ENCODE measurements around the gene TAS2R20. TPM values are rescaled to one million over a fixed set of nuclear protein-coding genes. Genes with fewer than 3 reads are reported as not detected.

The TAS2R20 gene
- total RNA-seq, 1 experiment from 2014 or later, result 0.11 TPM

DNA sequence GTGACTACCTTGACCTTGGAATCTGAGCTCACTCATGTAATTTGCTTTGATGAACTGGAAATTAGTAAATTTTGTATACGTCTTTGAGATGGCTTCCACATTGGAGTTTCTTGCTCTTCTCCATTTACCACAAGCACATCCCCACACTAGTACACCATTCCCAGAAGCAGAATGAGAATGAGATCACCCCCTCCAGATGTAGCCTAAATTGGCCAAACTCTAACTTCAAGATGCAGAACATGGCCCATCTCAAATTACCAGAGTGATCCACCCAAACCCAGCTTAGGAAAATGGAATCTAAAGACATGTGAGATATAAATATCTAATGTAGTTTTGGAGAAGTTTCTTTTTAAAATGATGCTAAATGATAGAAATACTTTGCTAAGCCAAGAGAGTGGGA is 9.5 kb upstream of the TAS2R20 start:
- ChIA-PET CTCF (no interaction called here), POLR2A (ENCODE audit: unreplicated experiment) (no interaction called here)
- DNase-seq (no peak), ATAC-seq (no peak)
- H3K4me2 ChIP-seq (ENCODE audit: low read length), result no peak overlapping the region
- H3F3A ChIP-seq (ENCODE audit: low read length, unreplicated experiment), result no peaks in the 10 kb centered on the region
- intact Hi-C loops (cut with micrococcal nuclease), result no loop called here
- no peak overlapping the region for H2AFZ ChIP-seq (ENCODE audit: low read length)
- H4K20me1 ChIP-seq (ENCODE audit: low read length), result no peaks in the 10 kb centered on the region
- no peaks in the 10 kb centered on the region for H3K36me3 ChIP-seq (ENCODE audit: low read depth, low read length)
- H3K4me3 ChIP-seq (ENCODE audit: low read length), result no peak overlapping the region
- H3K9ac ChIP-seq (ENCODE audit: low read length), result no peak overlapping the region
- no peaks in the 10 kb centered on the region for H3K4me1 ChIP-seq (ENCODE audit: insufficient read depth, low read length)
- TF ChIP-seq, protein P1, sequence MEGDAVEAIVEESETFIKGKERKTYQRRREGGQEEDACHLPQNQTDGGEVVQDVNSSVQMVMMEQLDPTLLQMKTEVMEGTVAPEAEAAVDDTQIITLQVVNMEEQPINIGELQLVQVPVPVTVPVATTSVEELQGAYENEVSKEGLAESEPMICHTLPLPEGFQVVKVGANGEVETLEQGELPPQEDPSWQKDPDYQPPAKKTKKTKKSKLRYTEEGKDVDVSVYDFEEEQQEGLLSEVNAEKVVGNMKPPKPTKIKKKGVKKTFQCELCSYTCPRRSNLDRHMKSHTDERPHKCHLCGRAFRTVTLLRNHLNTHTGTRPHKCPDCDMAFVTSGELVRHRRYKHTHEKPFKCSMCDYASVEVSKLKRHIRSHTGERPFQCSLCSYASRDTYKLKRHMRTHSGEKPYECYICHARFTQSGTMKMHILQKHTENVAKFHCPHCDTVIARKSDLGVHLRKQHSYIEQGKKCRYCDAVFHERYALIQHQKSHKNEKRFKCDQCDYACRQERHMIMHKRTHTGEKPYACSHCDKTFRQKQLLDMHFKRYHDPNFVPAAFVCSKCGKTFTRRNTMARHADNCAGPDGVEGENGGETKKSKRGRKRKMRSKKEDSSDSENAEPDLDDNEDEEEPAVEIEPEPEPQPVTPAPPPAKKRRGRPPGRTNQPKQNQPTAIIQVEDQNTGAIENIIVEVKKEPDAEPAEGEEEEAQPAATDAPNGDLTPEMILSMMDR (conservative IDR thresholded peaks at IDR 0.05; ENCODE audit: low read depth, low read length), result no peak
- TF ChIP-seq EZH2phosphoT487 (IDR thresholded peaks at IDR 0.05; ENCODE audit: borderline replicate concordance, low read length), result no peak
- TF ChIP-seq EZH2 (IDR thresholded peaks at IDR 0.05; ENCODE audit: low read length, unreplicated experiment), result no peak
- BruUV-seq (replicated peaks), result no TSS peak
- H3K27ac ChIP-seq (ENCODE audit: low read length), result no peak overlapping the region
- H3K27me3 ChIP-seq (ENCODE audit: low read length), result no peaks in the 10 kb centered on the region
- H3K9me2 ChIP-seq (replicated peaks; ENCODE audit: low read length), result no peaks in the 10 kb centered on the region
- H3K79me2 ChIP-seq (ENCODE audit: low read length), result no peaks in the 10 kb centered on the region
- H3K9me3 ChIP-seq (ENCODE audit: low read length), result no peaks in the 10 kb centered on the region

DNA sequence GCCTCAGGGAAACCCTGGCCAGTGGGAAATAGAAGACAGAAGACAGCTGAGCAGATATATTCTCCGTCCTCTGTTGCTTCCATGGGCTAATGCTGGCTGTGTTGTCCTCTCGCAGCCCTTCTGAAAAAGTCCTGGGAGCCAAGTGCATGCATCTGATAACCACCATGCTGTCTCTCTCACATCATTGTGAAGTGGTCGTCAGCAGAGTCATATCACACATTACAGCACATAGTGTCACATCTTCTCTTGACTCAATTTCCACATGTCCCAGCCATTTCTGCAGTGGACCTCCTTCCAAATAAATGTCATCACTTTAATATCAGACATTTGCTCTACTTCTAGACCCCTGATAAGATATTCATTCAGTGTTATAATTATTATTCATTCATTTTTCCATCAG is 3.8 kb downstream of the TAS2R20 start:
- Histone ChIP-seq H3K4me2 (ENCODE audit: low read length) (no peak overlapping the region), H3K36me3 (ENCODE audit: low read depth, low read length) (peaks cover 7% of the 10 kb centered on the region; the same call in 1 of the 2 replicates), H3K9ac (ENCODE audit: low read length) (no peak overlapping the region), H3K9me3 (ENCODE audit: low read length) (no peaks in the 10 kb centered on the region), H4K20me1 (ENCODE audit: low read length) (no peaks in the 10 kb centered on the region), H3F3A (ENCODE audit: low read length, unreplicated experiment) (no peaks in the 10 kb centered on the region), H3K27ac (ENCODE audit: low read length) (no peak overlapping the region), H2AFZ (ENCODE audit: low read length) (no peak overlapping the region), H3K79me2 (ENCODE audit: low read length) (no peaks in the 10 kb centered on the region), H3K4me1 (ENCODE audit: insufficient read depth, low read length) (no peaks in the 10 kb centered on the region), H3K9me2 (replicated peaks; ENCODE audit: low read length) (no peaks in the 10 kb centered on the region), H3K4me3 (ENCODE audit: low read length) (no peak overlapping the region), H3K27me3 (ENCODE audit: low read length) (no peaks in the 10 kb centered on the region)
- ATAC-seq (no peak), DNase-seq (no peak)
- BruUV-seq (replicated peaks), result no TSS peak
- CTCF ChIA-PET, result no interaction called here
- TF ChIP-seq, protein P1 (conservative IDR thresholded peaks at IDR 0.05; ENCODE audit: low read depth, low read length), result no peak
- TF ChIP-seq EZH2 (IDR thresholded peaks at IDR 0.05; ENCODE audit: low read length, unreplicated experiment), result no peak
- no peak for TF ChIP-seq EZH2phosphoT487 (IDR thresholded peaks at IDR 0.05; ENCODE audit: borderline replicate concordance, low read length)
- intact Hi-C loops (cut with micrococcal nuclease), result no loop called here
- POLR2A ChIA-PET (ENCODE audit: unreplicated experiment), result no interaction called here

DNA sequence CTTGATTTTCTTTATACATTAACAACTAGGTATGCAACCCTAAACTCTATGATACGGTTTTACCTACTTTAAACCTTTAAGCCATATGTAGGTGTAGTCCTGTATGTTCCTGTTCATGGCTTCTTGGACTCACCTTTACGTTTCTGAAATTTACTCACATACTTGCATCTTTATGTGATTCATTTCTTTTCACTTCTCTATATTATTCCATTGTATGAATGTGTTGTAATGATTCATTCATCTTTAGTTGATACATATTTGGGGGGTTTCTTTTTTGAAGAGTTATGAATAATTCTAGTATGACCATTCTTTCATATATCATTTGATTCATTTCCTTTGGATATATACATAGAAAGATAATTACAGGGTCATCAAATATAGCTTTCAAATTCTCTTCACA is 9.0 kb downstream of the TAS2R20 start:
- H3K4me2 ChIP-seq (ENCODE audit: low read length), result no peak overlapping the region
- no peak overlapping the region for H3K4me3 ChIP-seq (ENCODE audit: low read length)
- no peak overlapping the region for H3K9ac ChIP-seq (ENCODE audit: low read length)
- H3K79me2 ChIP-seq (ENCODE audit: low read length), result no peaks in the 10 kb centered on the region
- H3K36me3 ChIP-seq (ENCODE audit: low read depth, low read length), result peaks cover 7% of the 10 kb centered on the region; the same call in 1 of the 2 replicates
- POLR2A ChIA-PET (ENCODE audit: unreplicated experiment), result no interaction called here
- no peaks in the 10 kb centered on the region for H4K20me1 ChIP-seq (ENCODE audit: low read length)
- no peaks in the 10 kb centered on the region for H3K9me2 ChIP-seq (replicated peaks; ENCODE audit: low read length)
- H3K27ac ChIP-seq (ENCODE audit: low read length), result no peak overlapping the region
- H3K9me3 ChIP-seq (ENCODE audit: low read length), result no peaks in the 10 kb centered on the region
- no peaks in the 10 kb centered on the region for H3K27me3 ChIP-seq (ENCODE audit: low read length)
- no peaks in the 10 kb centered on the region for H3K4me1 ChIP-seq (ENCODE audit: insufficient read depth, low read length)
- no peaks in the 10 kb centered on the region for H3F3A ChIP-seq (ENCODE audit: low read length, unreplicated experiment)
- BruUV-seq (replicated peaks), result no TSS peak
- DNase-seq (no peak), ATAC-seq (no peak)
- intact Hi-C loops (cut with micrococcal nuclease), result no loop called here
- CTCF ChIA-PET, result no interaction called here
- TF ChIP-seq, protein P1 (conservative IDR thresholded peaks at IDR 0.05; ENCODE audit: low read depth, low read length), result no peak
- TF ChIP-seq EZH2 (IDR thresholded peaks at IDR 0.05; ENCODE audit: low read length, unreplicated experiment) (no peak), EZH2phosphoT487 (IDR thresholded peaks at IDR 0.05; ENCODE audit: borderline replicate concordance, low read length) (no peak)
- no peak overlapping the region for H2AFZ ChIP-seq (ENCODE audit: low read length)
